Caco-2 (cell line): Measurements from ENCODE around the gene SLC18A2. TPM values are rescaled to one million over a fixed set of nuclear protein-coding genes. Genes with fewer than 3 reads are reported as not detected.
A peak's percentile ranks its signal among the peaks of the same experiment; 100 is the strongest.

ENCODE experiments used
- Bru-seq: library from RNA; stranded (reverse); fragments of 400-500 nt; gene quantifications from one replicate; lab custom pipeline; 2021; lab: Mats Ljungman, UMichigan
- BruChase-seq, 2 experiments: library from RNA; stranded (reverse); fragments of 400-500 nt; gene quantifications; one replicate each; lab custom pipeline; 2021; lab: Mats Ljungman, UMichigan
- BruUV-seq: library from RNA; stranded (reverse); fragments of 400-500 nt; replicated peaks from 2 replicates; lab custom pipeline; 2021; lab: Mats Ljungman, UMichigan
- CTCF ChIA-PET: fragments of 300-600 bp; sonication (Branson Sonifier 250); formaldehyde crosslinking; loops from one replicate; lab custom pipeline; 2022; ENCODE audit warnings: antibody characterized with exemption; lab: Charles Lee
- POLR2A ChIA-PET: fragments of 300-600 bp; sonication (Branson Sonifier 250); formaldehyde crosslinking; loops from one replicate; lab custom pipeline; 2022; ENCODE audit warnings: antibody characterized with exemption; lab: Charles Lee
- DNase-seq, 2 experiments: peaks; one replicate each; pipeline versions ENCODE4 v3.0.0 to v3.0.0-alpha.2; 2020 to 2022
- H3K27me3 ChIP-seq: replicated peaks from 2 replicates; pipeline ENCODE4 v1.6.0; 2011; ENCODE audit warnings: low read length; ENCODE audit not compliant: control insufficient read depth, insufficient read depth
- H3K36me3 ChIP-seq: 2 replicates; pipeline ENCODE4 v1.5.1; 2011; ENCODE audit warnings: low read length; ENCODE audit not compliant: control insufficient read depth, insufficient read depth
- H3K4me1 ChIP-seq: fragments of 250-450 bp; sonication (Bioruptor Pico); 2 replicates; pipeline ENCODE4 v1.5.1; 2020; ENCODE audit warnings: mild to moderate bottlenecking
- H3K4me3 ChIP-seq: 2 replicates; pipeline ENCODE4 v1.5.1; 2011; ENCODE audit warnings: low read depth, mild to moderate bottlenecking, control low read depth, low read length
- H3K9me3 ChIP-seq: fragments of 250-450 bp; sonication (Bioruptor Pico); 2 replicates; pipeline ENCODE4 v1.5.1; 2020; ENCODE audit warnings: mild to moderate bottlenecking, moderate library complexity
- H3K27ac Mint-ChIP-seq: one replicate; pipeline ENCODE4 v1.8.0; 2022; ENCODE audit warnings: mixed read lengths; ENCODE audit not compliant: unreplicated experiment
- H3K27me3 Mint-ChIP-seq: one replicate; pipeline ENCODE4 v1.8.0; 2022; ENCODE audit warnings: mixed read lengths; ENCODE audit not compliant: insufficient read depth, unreplicated experiment
- H3K36me3 Mint-ChIP-seq: one replicate; pipeline ENCODE4 v1.8.0; 2022; ENCODE audit warnings: mild to moderate bottlenecking, mixed read lengths; ENCODE audit not compliant: insufficient read depth, unreplicated experiment
- H3K4me1 Mint-ChIP-seq: one replicate; pipeline ENCODE4 v1.8.0; 2022; ENCODE audit warnings: low read depth, mixed read lengths; ENCODE audit not compliant: unreplicated experiment
- H3K4me3 Mint-ChIP-seq: one replicate; pipeline ENCODE4 v1.8.0; 2022; ENCODE audit warnings: mild to moderate bottlenecking, moderate library complexity, mixed read lengths; ENCODE audit not compliant: unreplicated experiment
- H3K9me3 Mint-ChIP-seq: one replicate; pipeline ENCODE4 v1.8.0; 2022; ENCODE audit warnings: mixed read lengths; ENCODE audit not compliant: unreplicated experiment
- CTCF ChIP-seq, 2 experiments: fragments of 200-600 bp in 1 of 2; IDR thresholded peaks; 1 replicate in 1 of 2; 2 replicates in 1 of 2; pipeline versions ENCODE4 v1.5.1 to v1.8.0; 2011 to 2022; ENCODE audit warnings: antibody characterized with exemption in 1 of 2, control low read depth in 1 of 2, inconsistent platforms in 1 of 2, low read depth in 1 of 2, low read length in 1 of 2, mild to moderate bottlenecking in 1 of 2, moderate library complexity in 1 of 2; ENCODE audit not compliant: insufficient read depth in 1 of 2, severe bottlenecking in 1 of 2, unreplicated experiment in 1 of 2
- intact Hi-C: fragments of 100-400 bp; cut with micrococcal nuclease; formaldehyde crosslinking; loops from one replicate; pipeline ENCODE4 v1.10.0; 2022; ENCODE audit not compliant: unreplicated experiment
- long read RNA-seq: library from polyadenylated mRNA; stranded (forward); transcript quantifications from one replicate; pipeline ENCODE4 v2.0.0, GENCODE V29; 2022
- total RNA-seq: library from RNA; stranded (reverse); gene quantifications from 2 replicates; pipeline ENCODE4 v1.2.3, GENCODE V29; 2022

The SLC18A2 gene
- total RNA-seq (not detected in 2 replicates), Bru-seq, nascent RNA (percentile 6 among the genes with signal in this experiment), BruChase-seq, experiment 1, labeled RNA remaining after a 2-hour chase (percentile 2 among the genes with signal in this experiment), BruChase-seq, experiment 2, labeled RNA remaining after a 6-hour chase (percentile 8 among the genes with signal in this experiment)
- long read RNA-seq, partial matches to known transcripts = 0 of 112 reads
- long read RNA-seq, other reads (novel, unspliced or antisense) = 112 of 112 reads

GRCh38 chr10:117240621-117241529 lies at the start of gene SLC18A2:
Gene SLC18A2, plus strand, starts transcription at chr10:117241114. Its CDS starts 580 bp downstream, at chr10:117241694.
- DNase-seq = no peak
- Mint-ChIP-seq H3K9me3 (no peaks in the 10 kb centered on the region), H3K4me3 (peak within 1 kb of the TSS; percentile 62), H3K27ac (no peak within 1 kb of the TSS), H3K36me3 (no peaks in the 10 kb centered on the region), H3K4me1 (no peaks in the 10 kb centered on the region), H3K27me3 (peaks cover 21% of the 10 kb centered on the region)
- no peaks in the 10 kb centered on the region for H3K36me3 ChIP-seq
- intact Hi-C loops = no loop called here
- BruUV-seq = no TSS peak
- peak within 1 kb of the TSS; percentile 13 for H3K4me3 ChIP-seq
- no peak for TF ChIP-seq CTCF (IDR thresholded peaks at IDR 0.05; ENCODE audit: insufficient read depth in 1 of 2, low read depth in 1 of 2, low read length in 1 of 2, severe bottlenecking in 1 of 2, unreplicated experiment in 1 of 2)
- ChIA-PET POLR2A (interaction anchor here (0.6 kb wide), 1 partner anchor 122 kb away, joined by 3 read pairs; no protein-coding TSS in a partner anchor), CTCF (interaction anchor here (2.2 kb wide), 1 partner anchor 24 kb away, joined by 9 read pairs; no protein-coding TSS in a partner anchor)
- H3K27me3 ChIP-seq = no peaks in the 10 kb centered on the region; the same call in 1 of the 2 replicates
- H3K9me3 ChIP-seq = no peaks in the 10 kb centered on the region
- H3K4me1 ChIP-seq = no peaks in the 10 kb centered on the region

GRCh38 chr10:117197189-117197588 lies 43.7 kb upstream of the SLC18A2 start, which contains the start of gene KCNK18:
Gene KCNK18, plus strand, starts transcription at chr10:117197489. Its CDS starts 0 bp downstream, at chr10:117197489.
- H3K27me3 ChIP-seq = no peaks in the 10 kb centered on the region
- Mint-ChIP-seq H3K4me3 (no peak within 1 kb of the TSS), H3K4me1 (no peaks in the 10 kb centered on the region), H3K27me3 (peaks cover 12% of the 10 kb centered on the region), H3K36me3 (no peaks in the 10 kb centered on the region), H3K9me3 (no peaks in the 10 kb centered on the region), H3K27ac (no peak within 1 kb of the TSS)
- TF ChIP-seq CTCF (IDR thresholded peaks at IDR 0.05; ENCODE audit: insufficient read depth in 1 of 2, low read depth in 1 of 2, low read length in 1 of 2, severe bottlenecking in 1 of 2, unreplicated experiment in 1 of 2) = no peak
- DNase-seq = no peak
- H3K4me1 ChIP-seq = no peaks in the 10 kb centered on the region
- BruUV-seq = no TSS peak
- intact Hi-C loops = no loop called here
- H3K9me3 ChIP-seq = no peaks in the 10 kb centered on the region
- H3K36me3 ChIP-seq = no peaks in the 10 kb centered on the region
- CTCF ChIA-PET = interaction anchor here (0.8 to 1.1 kb wide), 2 partner anchors 20 to 22 kb away, joined by 3 read pairs; no protein-coding TSS in a partner anchor
- no peak within 1 kb of the TSS for H3K4me3 ChIP-seq
- POLR2A ChIA-PET = no interaction called here

- Mint-ChIP-seq H3K27ac (no peak overlapping the region), H3K36me3 (no peaks in the 10 kb centered on the region), H3K27me3 (peaks cover 12% of the 10 kb centered on the region), H3K4me3 (no peak overlapping the region), H3K9me3 (no peaks in the 10 kb centered on the region), H3K4me1 (no peaks in the 10 kb centered on the region)
- no peak for DNase-seq
- H3K36me3 ChIP-seq = no peaks in the 10 kb centered on the region
- POLR2A ChIA-PET = no interaction called here
- TF ChIP-seq CTCF (IDR thresholded peaks at IDR 0.05; ENCODE audit: insufficient read depth in 1 of 2, low read depth in 1 of 2, low read length in 1 of 2, severe bottlenecking in 1 of 2, unreplicated experiment in 1 of 2) = no peak
- intact Hi-C loops = no loop called here
- H3K4me1 ChIP-seq = no peaks in the 10 kb centered on the region
- CTCF ChIA-PET = interaction anchor here (0.8 to 1.1 kb wide), 2 partner anchors 19 to 23 kb away, joined by 3 read pairs; no protein-coding TSS in a partner anchor
- no TSS peak for BruUV-seq
- H3K27me3 ChIP-seq = no peaks in the 10 kb centered on the region
- H3K9me3 ChIP-seq = no peaks in the 10 kb centered on the region
- H3K4me3 ChIP-seq = no peak overlapping the region
Measured at GRCh38 chr10:117198088-117198487, 42.8 kb upstream of the SLC18A2 start.
